Kidney capillary endothelial cell (primary cell): ENCODE results near the gene PKHD1.
A peak's percentile ranks its signal among the peaks of the same experiment; 100 is the strongest.
"Not testable (repeated sequence)": the region's sequence is repeated elsewhere in the genome, so short reads cannot be mapped to it uniquely, and the experiment has no call there.

Experiments used
- DNase-seq: peaks from one replicate; pipeline ENCODE4 v3.0.0-alpha.2; 2018; ENCODE audit warnings: low spot score

The PKHD1 gene

GRCh38 chr6:51927450-51927849 is 160.0 kb downstream of the PKHD1 start:
- DNase-seq, result no peak

- no peak for DNase-seq
Observed at GRCh38 chr6:51926125-51926524, 161.3 kb downstream of the PKHD1 start.

GRCh38 chr6:51922479-51922878 is 164.9 kb downstream of the PKHD1 start:
- not testable (repeated sequence) for DNase-seq

GRCh38 chr6:51918347-51918746 is 169.1 kb downstream of the PKHD1 start:
- DNase-seq, result not testable (repeated sequence)

- no peak for DNase-seq
Observed at GRCh38 chr6:51915098-51915497, 172.3 kb downstream of the PKHD1 start.

- no peak for DNase-seq
Observed at GRCh38 chr6:51913265-51913664, 174.1 kb downstream of the PKHD1 start.

- no peak for DNase-seq
Observed at GRCh38 chr6:51910851-51911250, 176.6 kb downstream of the PKHD1 start.

- DNase-seq, result no peak
Observed at GRCh38 chr6:51908243-51908642, 179.2 kb downstream of the PKHD1 start.

GRCh38 chr6:51901766-51902764 is 185.3 kb downstream of the PKHD1 start:
- no peak for DNase-seq

- no peak for DNase-seq
Observed at GRCh38 chr6:51893366-51893765, 194.0 kb downstream of the PKHD1 start.

GRCh38 chr6:51892750-51893149 is 194.7 kb downstream of the PKHD1 start:
- no peak for DNase-seq

- DNase-seq, result no peak
Observed at GRCh38 chr6:51892339-51892738, 195.1 kb downstream of the PKHD1 start.

GRCh38 chr6:51891784-51892183 is 195.6 kb downstream of the PKHD1 start:
- no peak for DNase-seq

GRCh38 chr6:51887859-51888258 is 199.6 kb downstream of the PKHD1 start:
- no peak for DNase-seq

GRCh38 chr6:51885957-51886356 is 201.5 kb downstream of the PKHD1 start:
- DNase-seq, result no peak

GRCh38 chr6:51868591-51869355 is 218.6 kb downstream of the PKHD1 start:
- DNase-seq, result no peak

- no peak for DNase-seq
Observed at GRCh38 chr6:51866867-51867266, 220.5 kb downstream of the PKHD1 start.

- no peak for DNase-seq
Observed at GRCh38 chr6:51865996-51866395, 221.4 kb downstream of the PKHD1 start.

GRCh38 chr6:51865176-51865575 is 222.2 kb downstream of the PKHD1 start:
- no peak for DNase-seq

GRCh38 chr6:51857134-51857533 is 230.3 kb downstream of the PKHD1 start:
- no peak for DNase-seq

- DNase-seq, result no peak
Observed at GRCh38 chr6:51856508-51856907, 230.9 kb downstream of the PKHD1 start.

GRCh38 chr6:51855310-51856082 is 231.9 kb downstream of the PKHD1 start:
- DNase-seq, result peak; percentile 42
